NK-92 (cell line): ENCODE measurements around the gene RASA4B.
"Not testable (repeated sequence)": the region's sequence is repeated elsewhere in the genome, so short reads cannot be mapped to it uniquely, and the experiment has no call there.

Experiments used
- DNase-seq: peaks from one replicate; lab custom pipeline; 2025; ENCODE audit not compliant: unreplicated experiment; lab: John Stamatoyannopoulos, UW

RASA4B gene

DNA sequence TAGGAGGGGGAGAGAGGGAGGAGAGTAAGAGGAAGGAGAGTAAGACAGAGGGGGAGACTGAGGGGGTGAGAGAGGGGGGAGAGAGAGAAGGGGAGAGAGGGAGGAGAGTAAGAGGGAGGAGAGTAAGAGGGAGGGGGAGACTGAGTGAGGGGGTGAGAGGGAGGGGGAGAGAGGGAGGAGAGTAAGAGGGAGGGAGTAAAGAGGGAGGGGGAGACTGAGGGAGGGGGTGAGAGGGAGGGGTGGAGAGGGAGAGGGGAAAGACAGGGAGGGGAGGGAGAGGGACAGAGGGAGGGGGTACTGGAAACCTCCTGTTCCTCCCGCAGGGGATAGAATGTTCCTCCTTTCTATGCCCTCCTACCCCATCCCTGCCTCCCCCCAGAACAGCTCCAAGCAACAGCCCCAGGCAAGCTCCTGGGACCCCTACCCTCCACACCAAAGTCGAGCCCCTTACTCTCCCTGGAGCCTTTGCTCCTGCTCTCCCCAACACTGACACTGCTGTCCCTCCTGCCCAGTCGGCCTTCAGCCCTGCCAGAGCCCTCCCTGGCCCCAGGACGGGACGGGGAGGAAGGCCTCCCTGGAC, 4.8 kb downstream of the RASA4B start:
- not testable (repeated sequence) for DNase-seq

DNA sequence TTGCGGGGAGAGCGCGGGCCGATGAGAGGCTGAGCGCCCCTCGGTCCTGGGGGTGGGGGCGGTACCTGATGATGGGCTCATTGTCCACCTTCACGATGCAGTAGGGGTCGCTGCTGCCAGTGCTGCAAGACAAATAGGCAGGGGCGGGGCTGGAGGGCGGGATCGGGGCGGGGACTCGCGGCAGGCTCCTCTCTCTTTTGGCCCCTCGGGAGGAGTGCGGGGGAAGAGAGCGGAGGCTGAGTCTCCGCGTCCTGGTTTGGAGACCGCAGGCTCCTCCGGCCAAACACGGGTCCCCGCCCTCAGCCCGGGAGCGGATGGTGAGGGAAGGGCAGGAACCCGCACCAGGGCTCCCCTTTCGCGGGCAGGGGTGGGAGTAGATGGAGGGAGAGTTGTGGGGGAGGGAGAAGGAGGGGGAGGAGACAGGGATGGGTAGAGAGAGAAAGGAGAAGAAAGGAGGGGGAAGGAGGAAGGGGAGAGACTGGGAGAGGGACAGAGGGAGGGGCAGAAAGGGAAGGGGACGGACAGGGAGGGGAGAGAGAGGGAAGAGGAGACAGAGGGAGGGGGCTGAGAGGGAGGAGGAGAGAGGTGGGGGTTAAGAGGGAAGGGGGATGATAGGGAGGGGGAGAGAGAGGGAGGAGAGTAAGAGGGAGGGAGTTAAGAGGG, 5.6 kb downstream of the RASA4B start:
- DNase-seq = not testable (repeated sequence)

DNA sequence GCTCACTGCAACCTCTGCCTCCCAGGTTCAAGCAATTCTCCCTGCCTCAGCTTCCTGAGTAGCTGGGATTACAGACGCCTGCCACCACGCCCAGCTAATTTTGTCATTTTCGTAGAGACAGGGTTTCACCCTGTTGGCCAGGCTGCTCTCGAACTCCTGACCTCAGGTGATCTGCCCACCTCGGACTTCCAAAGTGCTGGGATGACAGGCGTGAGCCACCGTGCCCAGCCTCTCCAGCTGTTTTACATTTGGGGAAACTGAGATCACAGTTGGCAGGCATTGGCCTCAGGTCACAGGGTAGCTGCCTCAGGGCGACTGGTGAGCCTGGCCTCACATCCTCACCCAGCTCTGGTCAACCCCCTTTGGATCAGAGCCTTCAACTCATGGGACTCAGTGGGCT, 7.0 kb downstream of the RASA4B start:
- DNase-seq = not testable (repeated sequence)

DNA sequence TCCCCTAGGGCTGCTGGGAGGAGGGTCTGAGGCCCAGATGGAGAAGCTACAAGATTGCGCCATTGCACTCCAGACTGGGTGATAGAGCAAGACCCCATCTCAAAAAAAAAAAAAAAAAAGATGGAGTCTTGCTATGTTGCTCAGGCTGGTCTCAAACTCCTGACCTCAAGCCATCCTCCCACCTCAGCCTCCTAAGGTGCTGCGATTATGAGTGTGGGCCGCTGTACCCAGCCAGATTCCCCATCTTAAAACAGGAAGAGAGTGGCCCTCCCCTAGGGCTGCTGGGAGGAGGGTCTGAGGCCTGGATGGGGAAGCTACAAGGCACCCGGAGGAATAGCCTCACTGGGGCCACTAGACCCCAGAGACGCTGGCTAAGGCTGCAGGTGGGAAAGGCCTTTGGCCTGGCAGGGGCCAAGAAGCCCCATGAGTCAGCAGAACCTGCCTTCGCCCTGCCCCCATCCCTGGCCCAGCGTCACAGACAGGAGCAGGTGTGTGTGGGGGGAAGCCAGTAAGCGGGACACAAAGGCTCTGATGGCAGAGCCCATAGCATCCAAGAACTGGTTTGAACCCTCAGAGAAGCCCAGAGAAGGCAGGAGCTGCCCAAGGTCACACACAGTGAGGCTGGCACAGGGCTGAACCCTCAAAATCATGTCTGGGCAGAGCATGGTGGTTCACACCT, 10.0 kb downstream of the RASA4B start:
- DNase-seq = not testable (repeated sequence)

- not testable (repeated sequence) for DNase-seq
These were observed 12.0 kb downstream of the RASA4B start for GRCh38 chr7:102505298-102506185.

GRCh38 chr7:102503141-102503540, 14.4 kb downstream of the RASA4B start:
- not testable (repeated sequence) for DNase-seq

DNA sequence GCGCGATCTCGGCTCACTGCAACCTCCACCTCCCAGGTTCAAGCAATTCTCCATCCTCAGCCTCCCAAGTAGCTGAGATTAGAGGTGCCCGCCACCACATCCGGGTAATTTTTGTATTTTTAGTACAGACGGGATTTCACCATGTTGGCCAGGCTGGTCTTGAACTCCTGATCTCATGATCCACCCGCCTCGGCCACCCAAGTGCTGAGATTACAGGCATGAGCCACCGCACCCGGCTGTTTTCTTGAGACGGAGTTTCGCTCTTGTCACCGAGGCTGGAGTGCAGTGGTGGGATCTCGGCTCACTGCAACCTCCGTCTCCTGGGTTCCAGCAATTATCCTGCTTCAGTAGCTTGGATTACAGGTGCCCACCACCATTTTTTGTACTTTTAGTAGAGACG, 19.3 kb downstream of the RASA4B start:
- not testable (repeated sequence) for DNase-seq

DNA sequence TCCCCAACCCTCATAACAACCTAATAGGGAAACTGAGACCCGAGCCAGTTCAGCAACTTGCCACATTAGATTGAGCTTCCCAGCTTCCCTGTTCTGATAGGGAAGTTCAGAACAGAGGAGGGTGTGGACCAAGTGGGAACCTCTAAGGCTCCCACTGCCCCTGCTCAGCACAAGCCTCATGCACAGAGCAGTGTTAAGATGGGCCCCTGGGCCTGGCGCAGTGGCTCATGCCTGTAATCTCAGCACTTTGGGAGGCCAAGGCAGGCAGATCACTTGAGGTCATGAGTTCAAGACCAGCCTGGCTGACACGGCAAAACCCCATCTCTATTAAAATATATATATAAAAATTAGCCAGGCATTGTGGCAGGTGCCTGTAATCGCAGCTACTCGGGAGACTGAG, 20.3 kb downstream of the RASA4B start:
- DNase-seq = not testable (repeated sequence)

DNA sequence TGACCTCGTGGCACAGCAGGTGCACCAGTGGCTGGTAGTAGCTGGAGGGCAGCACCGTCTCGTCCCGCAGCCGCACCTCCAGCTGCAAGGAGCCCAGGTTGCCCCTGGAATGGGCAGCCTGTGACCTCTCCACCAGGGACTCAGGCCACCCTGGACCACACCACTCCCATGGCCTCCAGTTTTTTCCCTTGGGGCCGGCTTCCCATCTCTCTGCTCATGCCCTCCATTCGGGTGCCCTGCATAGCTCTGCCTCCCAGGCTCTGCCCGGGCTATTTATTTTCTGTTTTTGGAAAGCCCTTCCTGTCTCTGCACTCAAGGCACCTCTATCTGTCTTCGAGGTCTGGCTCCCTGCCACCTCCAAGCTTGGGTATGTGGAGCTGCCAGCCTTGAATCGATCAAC, 20.7 kb downstream of the RASA4B start:
- not testable (repeated sequence) for DNase-seq

GRCh38 chr7:102494473-102495149, 23.0 kb downstream of the RASA4B start:
- not testable (repeated sequence) for DNase-seq

- not testable (repeated sequence) for DNase-seq
These were observed 23.6 kb downstream of the RASA4B start for GRCh38 chr7:102494026-102494425.

DNA sequence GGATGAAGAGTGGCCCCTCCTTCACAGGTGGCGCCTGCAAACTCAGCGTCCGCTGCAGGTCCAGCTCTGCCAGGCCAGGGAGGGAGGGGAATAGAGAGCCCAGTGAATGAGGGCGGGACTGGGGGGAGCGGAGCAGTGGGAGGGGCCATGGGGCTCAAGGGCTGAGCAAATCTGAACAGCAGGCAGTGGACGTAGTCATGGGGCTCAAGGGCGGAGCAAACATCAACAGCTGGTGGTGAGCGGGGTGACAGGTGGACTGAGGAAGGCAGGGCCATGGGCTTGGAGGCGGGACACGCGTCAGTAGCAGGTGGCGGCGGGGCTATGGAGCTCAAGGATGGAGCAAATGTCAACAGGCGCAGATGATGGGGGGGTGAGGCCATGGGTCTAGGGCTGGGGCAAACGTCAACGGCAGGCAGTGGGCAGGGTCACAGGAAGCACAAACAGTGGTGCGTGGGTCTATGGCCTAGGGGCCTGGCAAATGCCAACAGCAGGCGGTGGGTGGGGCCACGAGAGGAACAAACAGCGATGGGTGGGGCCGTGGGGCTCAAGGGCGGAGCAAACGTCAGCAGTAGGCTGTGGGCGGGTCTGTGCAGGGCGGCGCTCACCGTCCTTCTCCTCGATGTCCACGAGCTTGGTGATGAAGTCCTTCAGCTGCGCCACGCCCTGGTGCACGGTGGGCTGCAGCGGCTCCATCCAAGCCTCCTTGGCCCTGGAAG, 24.2 kb downstream of the RASA4B start:
- DNase-seq = not testable (repeated sequence)

GRCh38 chr7:102490529-102491075, 27.0 kb downstream of the RASA4B start:
- not testable (repeated sequence) for DNase-seq

DNA sequence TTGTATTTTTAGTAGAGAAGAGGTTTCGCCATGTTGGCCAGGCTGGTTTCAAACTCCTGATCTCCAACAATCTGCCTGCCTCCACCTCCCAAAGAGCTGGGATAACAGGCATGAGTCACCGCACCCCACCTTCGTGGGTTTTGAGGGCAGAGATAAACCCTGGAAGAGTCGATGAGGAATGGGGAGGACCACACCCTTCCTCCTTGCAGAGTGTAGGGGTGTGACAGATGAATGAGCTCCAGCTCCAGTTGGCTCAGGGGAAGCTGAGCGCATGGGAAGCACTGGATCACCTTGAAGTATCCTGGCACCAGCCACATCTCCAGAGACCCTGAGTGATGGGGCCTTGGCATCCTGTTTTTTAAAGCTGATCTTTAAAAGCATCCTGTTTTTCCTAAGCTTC, 33.3 kb downstream of the RASA4B start:
- not testable (repeated sequence) for DNase-seq

GRCh38 chr7:102481962-102482361, 35.6 kb downstream of the RASA4B start:
- DNase-seq = not testable (repeated sequence)

GRCh38 chr7:102479982-102480637, 37.5 kb downstream of the RASA4B start:
- DNase-seq = not testable (repeated sequence)

GRCh38 chr7:102479209-102479584, 38.4 kb downstream of the RASA4B start:
- not testable (repeated sequence) for DNase-seq

DNA sequence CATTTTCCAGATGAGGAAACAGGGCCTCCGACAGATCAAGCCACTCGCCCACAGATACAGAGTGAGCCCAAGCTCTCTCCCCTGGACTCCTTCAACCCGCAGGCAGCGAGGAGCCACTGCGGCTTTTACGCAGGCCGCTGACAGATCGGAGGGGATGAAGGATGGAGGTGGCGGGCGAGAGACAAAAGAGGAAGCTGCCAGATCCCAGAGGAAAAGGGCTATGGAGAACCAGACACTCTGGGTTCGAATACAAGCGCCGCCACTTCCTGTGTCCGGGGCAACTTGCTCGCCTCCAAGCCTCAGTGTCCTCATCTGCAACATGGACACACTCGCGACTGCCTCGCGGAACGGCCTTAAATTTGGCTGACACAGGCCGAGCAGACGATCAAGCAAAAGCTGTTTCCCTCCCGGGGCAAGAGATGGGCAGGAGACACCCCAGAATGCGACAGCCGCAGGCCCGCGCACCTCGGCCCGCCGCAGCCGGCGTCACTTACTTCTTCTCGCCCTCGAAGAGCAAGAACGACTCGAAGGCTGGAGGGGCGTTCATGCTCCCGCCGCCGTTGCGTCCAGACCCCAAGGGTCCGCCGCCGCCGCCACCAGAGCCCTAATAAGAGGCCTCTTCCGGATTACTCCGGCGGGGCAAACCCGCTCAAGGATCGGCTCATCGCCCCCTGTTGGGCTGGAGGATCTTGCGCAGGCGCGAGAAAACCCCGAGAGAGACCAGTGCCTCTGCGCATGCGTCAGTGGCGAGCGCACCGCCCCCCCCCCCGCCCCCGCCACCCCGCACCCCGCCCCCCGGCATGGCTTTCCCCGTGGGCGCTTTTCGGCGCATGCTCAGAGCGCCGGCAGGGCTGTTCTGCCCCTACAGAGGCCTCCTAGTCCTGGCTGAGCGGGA, 39.0 kb downstream of the RASA4B start, which contains the start of gene POLR2J:
TSS of gene POLR2J (minus strand) at position 609 of the 895 bp plus-strand sequence. CDS start at position 547, 62 bp downstream.
- DNase-seq = not testable (repeated sequence)
